ENCODE data around the gene GARIN5B. TPM values are rescaled to one million over a fixed set of nuclear protein-coding genes. Genes with fewer than 3 reads are reported as not detected.

The GARIN5B gene
- total and polyA plus RNA-seq, 2 of the 4 experiments (the other 2 are of a cell fraction), result not detected

DNA sequence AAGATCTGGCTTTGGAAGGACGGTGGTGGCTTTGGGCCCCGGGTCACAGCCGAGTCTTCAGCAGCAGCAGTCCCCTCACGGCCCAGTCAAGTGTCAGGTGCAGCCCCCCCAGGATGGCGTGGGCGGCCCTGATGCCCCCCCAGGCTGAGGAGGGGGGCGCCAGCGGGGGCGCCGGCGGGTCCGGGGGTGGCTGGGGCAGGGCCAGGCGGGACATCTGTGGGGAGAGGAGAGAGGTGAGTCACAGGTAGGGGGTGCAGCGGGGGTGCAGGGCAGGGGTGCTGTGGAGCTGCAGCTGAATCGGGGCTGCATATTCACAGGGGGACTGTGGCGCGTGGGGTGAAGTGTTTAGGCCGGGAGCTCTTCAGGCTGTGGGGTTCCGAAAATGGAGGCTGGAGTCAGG, 2.9 kb upstream of the GARIN5B start:
- H3K9me1 ChIP-seq (ENCODE audit: insufficient read depth, low read length), result peaks cover 3% of the 10 kb centered on the region; the same call in 1 of the 2 replicates
- in situ Hi-C loops (cut with MboI; ENCODE audit: low sequenced_read_pairs) (no loop called here), dilution Hi-C loops (cut with HindIII; ENCODE audit: low sequenced_read_pairs, unreplicated experiment) (no loop called here)

More for the DNA sequence above, 2.9 kb upstream of the GARIN5B start:
- TF ChIP-seq, protein P1, sequence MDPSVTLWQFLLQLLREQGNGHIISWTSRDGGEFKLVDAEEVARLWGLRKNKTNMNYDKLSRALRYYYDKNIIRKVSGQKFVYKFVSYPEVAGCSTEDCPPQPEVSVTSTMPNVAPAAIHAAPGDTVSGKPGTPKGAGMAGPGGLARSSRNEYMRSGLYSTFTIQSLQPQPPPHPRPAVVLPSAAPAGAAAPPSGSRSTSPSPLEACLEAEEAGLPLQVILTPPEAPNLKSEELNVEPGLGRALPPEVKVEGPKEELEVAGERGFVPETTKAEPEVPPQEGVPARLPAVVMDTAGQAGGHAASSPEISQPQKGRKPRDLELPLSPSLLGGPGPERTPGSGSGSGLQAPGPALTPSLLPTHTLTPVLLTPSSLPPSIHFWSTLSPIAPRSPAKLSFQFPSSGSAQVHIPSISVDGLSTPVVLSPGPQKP (IDR thresholded peaks at IDR 0.05; ENCODE audit: borderline replicate concordance, low read depth, low read length), result no peak
- TF ChIP-seq, protein P2, sequence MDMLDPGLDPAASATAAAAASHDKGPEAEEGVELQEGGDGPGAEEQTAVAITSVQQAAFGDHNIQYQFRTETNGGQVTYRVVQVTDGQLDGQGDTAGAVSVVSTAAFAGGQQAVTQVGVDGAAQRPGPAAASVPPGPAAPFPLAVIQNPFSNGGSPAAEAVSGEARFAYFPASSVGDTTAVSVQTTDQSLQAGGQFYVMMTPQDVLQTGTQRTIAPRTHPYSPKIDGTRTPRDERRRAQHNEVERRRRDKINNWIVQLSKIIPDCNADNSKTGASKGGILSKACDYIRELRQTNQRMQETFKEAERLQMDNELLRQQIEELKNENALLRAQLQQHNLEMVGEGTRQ (IDR thresholded peaks at IDR 0.05; ENCODE audit: low read depth, low read length), result no peak; the same call in 1 of the 2 replicates
- TF ChIP-seq MXI1 (IDR thresholded peaks at IDR 0.05; ENCODE audit: borderline replicate concordance, low read depth, low read length) (no peak), RAD21 (IDR thresholded peaks at IDR 0.05; ENCODE audit: low read length) (no peak), FOS (IDR thresholded peaks at IDR 0.05; ENCODE audit: low read depth, low read length) (no peak), RCOR1 (IDR thresholded peaks at IDR 0.05; ENCODE audit: insufficient replicate concordance, low read length) (no peak), RFX5 (IDR thresholded peaks at IDR 0.05; ENCODE audit: low read depth, low read length) (no peak), CHD1 (IDR thresholded peaks at IDR 0.05; ENCODE audit: low read depth, low read length) (no peak)
- no peak overlapping the region for H4K91ac ChIP-seq (ENCODE audit: insufficient read depth, low read depth, low read length)
- H3K79me1 ChIP-seq (ENCODE audit: low read depth in 1 of 2, low read length in 2 of 2), result peaks cover 0 to 31% of the 10 kb centered on the region in 2 experiments; a peak in 3 of 4 replicates
- ChIA-PET POLR2A (ENCODE audit: unreplicated experiment) (no interaction called here), CTCF (no interaction called here)
- no peak overlapping the region for H3K4ac ChIP-seq (ENCODE audit: low read depth, low read length)
- H4K8ac ChIP-seq (ENCODE audit: low read depth in 2 of 2, low read length in 2 of 2), result no peak overlapping the region
- no peak overlapping the region for H2BK120ac ChIP-seq (ENCODE audit: low read depth, low read length)
- H3K14ac ChIP-seq (replicated peaks; ENCODE audit: low read depth, low read length), result no peak overlapping the region
- no peaks in the 10 kb centered on the region for H3K9me3 ChIP-seq (ENCODE audit: control insufficient read depth, insufficient read depth, low read length)
- no peak overlapping the region for H2AK9ac ChIP-seq (replicated peaks; ENCODE audit: low read depth, low read length, poor library complexity)
- no peak overlapping the region for H3K9ac ChIP-seq (ENCODE audit: low read depth, low read length)
- H3K4me1 ChIP-seq (ENCODE audit: control insufficient read depth, insufficient read depth, low read length), result peaks cover 14% of the 10 kb centered on the region
- no peak overlapping the region for H4K5ac ChIP-seq (ENCODE audit: low read depth, low read length)
- H3K4me2 ChIP-seq (ENCODE audit: low read depth, low read length), result no peak overlapping the region
- H3K4me3 ChIP-seq (ENCODE audit: insufficient read depth, low read depth, low read length), result no peak overlapping the region
- peaks cover 26% of the 10 kb centered on the region for H3K36me3 ChIP-seq (ENCODE audit: control insufficient read depth, insufficient read depth, low read length)
- BruUV-seq (replicated peaks), result no TSS peak
- peaks cover 59% of the 10 kb centered on the region for H4K20me1 ChIP-seq (ENCODE audit: insufficient read depth, low read length)
- no peaks in the 10 kb centered on the region for H3K27me3 ChIP-seq (ENCODE audit: control insufficient read depth, insufficient read depth, low read length)
- no peak overlapping the region for H2AK5ac ChIP-seq (ENCODE audit: low read depth, low read length)
- no peak overlapping the region for H3K23ac ChIP-seq (ENCODE audit: low read depth, low read length)
- no peak overlapping the region for H3K56ac ChIP-seq (ENCODE audit: extremely low read depth, insufficient read depth, low read length)
- WGBS, 2 experiments (ENCODE audit: extremely low coverage in 2 of 2, insufficient read length in 1 of 2), result 82% methylated on average over 6 of the region's 19 CpGs; no CpG with 5 or more reads in 1 of the 2 experiments
- H2BK5ac ChIP-seq (ENCODE audit: low read depth, low read length, poor library complexity, severe bottlenecking), result no peak overlapping the region
- no peak overlapping the region for H2AFZ ChIP-seq (replicated peaks; ENCODE audit: low read length, poor library complexity)
- H2BK15ac ChIP-seq (ENCODE audit: low read depth, low read length), result no peak overlapping the region
- H3K27ac ChIP-seq (ENCODE audit: insufficient read depth, low read length), result no peak overlapping the region
- DNase-seq (no peak), ATAC-seq (ENCODE audit: low read depth) (no peak)
- no peak overlapping the region for H2BK20ac ChIP-seq (ENCODE audit: low read depth, low read length)
- H3K18ac ChIP-seq (ENCODE audit: low read depth, low read length), result no peak overlapping the region
- intact Hi-C loops (cut with micrococcal nuclease), result no loop called here
